ENCODE measurements around the gene SLIT3.

The SLIT3 gene

DNA sequence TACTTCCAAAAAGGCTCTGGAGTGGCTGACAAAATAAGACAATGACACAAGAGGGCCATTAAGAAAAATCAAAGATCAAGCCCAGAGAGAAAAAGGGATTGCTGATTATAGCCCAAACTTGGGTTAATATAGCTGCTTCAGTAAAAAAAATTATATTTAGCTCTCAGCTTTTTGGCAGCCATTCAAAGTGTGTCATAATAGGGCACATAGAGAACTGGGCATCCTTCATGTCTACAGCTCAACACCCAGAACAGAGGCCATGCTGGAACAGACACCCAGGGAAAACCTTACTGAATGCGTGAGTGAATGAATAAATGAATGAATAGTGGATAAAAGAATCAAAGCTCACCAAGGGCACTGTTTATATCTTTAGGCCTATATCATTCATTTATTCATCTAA lies 110.1 kb downstream of the SLIT3 start:
- peak; percentile 50 for DNase-seq (ENCODE audit: low read depth)
- no peak overlapping the region for H3K4me3 ChIP-seq (replicated peaks; ENCODE audit: low read depth, low read length)
- TF ChIP-seq, protein P1, sequence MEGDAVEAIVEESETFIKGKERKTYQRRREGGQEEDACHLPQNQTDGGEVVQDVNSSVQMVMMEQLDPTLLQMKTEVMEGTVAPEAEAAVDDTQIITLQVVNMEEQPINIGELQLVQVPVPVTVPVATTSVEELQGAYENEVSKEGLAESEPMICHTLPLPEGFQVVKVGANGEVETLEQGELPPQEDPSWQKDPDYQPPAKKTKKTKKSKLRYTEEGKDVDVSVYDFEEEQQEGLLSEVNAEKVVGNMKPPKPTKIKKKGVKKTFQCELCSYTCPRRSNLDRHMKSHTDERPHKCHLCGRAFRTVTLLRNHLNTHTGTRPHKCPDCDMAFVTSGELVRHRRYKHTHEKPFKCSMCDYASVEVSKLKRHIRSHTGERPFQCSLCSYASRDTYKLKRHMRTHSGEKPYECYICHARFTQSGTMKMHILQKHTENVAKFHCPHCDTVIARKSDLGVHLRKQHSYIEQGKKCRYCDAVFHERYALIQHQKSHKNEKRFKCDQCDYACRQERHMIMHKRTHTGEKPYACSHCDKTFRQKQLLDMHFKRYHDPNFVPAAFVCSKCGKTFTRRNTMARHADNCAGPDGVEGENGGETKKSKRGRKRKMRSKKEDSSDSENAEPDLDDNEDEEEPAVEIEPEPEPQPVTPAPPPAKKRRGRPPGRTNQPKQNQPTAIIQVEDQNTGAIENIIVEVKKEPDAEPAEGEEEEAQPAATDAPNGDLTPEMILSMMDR (IDR thresholded peaks at IDR 0.05; ENCODE audit: low read length, missing control alignments) = no peak

DNA sequence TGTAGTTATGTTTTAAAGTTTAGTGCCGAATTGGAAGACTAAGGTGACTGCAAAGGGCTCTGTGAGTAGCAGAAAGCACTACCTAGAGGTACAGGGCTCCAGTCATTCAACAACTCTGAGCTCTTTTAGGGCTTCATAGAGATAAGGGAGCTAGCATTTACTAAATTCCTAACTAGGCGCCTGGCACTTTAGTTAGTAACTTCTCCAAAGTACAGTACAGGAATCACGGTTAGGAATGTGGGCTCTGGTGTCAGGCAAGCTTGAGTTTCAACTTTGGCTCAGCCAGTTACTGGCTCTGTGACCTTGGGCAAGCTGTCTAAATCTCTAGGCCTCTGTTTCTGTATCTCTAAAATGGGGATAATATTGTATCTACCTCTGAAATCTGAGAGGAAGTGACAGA lies 115.3 kb downstream of the SLIT3 start:
- DNase-seq (ENCODE audit: low read depth) = no peak

DNA sequence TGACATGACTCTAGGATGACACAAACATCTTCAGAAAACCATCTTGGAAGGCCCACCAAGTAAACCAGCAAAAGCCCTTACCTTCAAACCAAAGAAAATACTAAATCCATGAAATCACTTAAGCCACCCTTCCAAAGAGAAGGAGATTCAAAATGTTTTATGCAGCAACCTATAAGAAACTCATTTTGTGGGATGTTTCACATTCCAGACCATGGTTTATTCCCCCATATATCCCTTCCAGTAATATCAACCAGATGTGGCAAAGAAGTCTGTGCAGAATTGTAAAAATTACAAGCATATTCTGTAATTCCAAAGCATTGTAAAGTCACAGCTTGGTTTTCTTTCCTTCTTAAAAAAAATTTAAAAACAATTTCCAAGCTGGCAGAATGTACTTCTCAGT lies 117.4 kb downstream of the SLIT3 start:
- TF ChIP-seq, protein P1 (IDR thresholded peaks at IDR 0.05; ENCODE audit: low read length, missing control alignments) = no peak
- no peak overlapping the region for H3K4me3 ChIP-seq (replicated peaks; ENCODE audit: low read depth, low read length)
- no peak for DNase-seq (ENCODE audit: low read depth)

More for the DNA sequence above, 115.3 kb downstream of the SLIT3 start:
- no peak overlapping the region for H3K4me3 ChIP-seq (replicated peaks; ENCODE audit: low read depth, low read length)
- TF ChIP-seq, protein P1 (IDR thresholded peaks at IDR 0.05; ENCODE audit: low read length, missing control alignments) = no peak

DNA sequence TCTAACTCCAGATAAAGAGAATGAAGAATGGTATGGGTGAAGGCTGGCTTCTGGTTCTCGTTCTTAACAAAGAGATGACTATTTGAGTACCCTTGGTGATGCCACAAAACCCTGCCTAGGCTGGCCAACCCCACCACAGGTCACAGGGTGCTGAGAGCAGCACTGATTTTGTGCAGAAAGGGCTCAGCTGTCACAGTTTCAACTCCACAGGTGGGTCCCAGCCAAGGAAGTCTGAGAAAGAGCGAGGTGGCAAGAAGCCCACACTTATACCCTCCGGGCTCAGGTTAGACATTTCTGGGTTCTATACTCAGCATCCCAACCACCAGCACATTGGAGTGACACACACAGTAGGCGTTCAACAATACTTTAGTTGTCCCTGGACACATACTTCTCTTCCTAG lies 118.1 kb downstream of the SLIT3 start:
- H3K4me3 ChIP-seq (replicated peaks; ENCODE audit: low read depth, low read length) = no peak overlapping the region
- no peak for DNase-seq (ENCODE audit: low read depth)
- TF ChIP-seq, protein P1 (IDR thresholded peaks at IDR 0.05; ENCODE audit: low read length, missing control alignments) = no peak

DNA sequence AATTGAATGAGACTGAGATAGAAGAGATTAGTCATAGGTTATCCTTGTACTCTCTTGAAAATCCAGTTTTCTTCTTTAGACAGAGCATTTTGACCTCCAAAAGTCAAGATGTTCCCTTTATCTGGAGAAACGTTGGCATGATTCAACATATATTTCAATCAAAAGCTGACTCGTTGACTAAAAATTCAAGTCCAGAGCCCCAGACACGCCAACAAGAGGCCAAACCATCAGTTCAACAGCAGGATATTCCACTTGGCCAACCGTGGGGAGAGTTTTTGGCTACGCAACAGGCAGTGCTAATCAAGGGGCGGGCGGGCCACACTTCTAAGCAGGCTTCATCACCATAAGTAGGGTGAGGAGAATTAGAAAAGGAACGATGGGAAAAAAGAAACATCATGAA lies 119.1 kb downstream of the SLIT3 start:
- TF ChIP-seq, protein P1 (IDR thresholded peaks at IDR 0.05; ENCODE audit: low read length, missing control alignments) = no peak
- no peak overlapping the region for H3K4me3 ChIP-seq (replicated peaks; ENCODE audit: low read depth, low read length)
- no peak for DNase-seq (ENCODE audit: low read depth)

DNA sequence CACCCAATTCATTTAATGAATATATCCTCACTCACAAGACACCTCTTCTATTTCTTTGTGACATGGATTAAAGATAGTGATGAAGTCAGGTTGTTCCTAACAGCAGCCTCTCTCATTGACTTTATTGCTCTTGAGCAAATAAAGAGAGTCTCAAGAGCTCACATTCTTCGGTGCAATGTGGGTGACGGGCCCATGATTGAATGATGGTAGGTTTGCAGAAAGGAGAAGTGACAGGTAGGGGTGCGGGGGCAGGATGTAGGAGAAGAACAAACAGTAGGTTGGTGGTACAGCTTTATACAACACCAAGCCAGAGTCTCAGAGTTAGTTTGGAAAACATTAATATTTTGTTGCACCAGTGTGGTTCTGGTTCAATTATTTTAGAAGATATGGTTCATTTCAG lies 122.2 kb downstream of the SLIT3 start:
- no peak for DNase-seq (ENCODE audit: low read depth)
- TF ChIP-seq, protein P1 (IDR thresholded peaks at IDR 0.05; ENCODE audit: low read length, missing control alignments) = no peak
- no peak overlapping the region for H3K4me3 ChIP-seq (replicated peaks; ENCODE audit: low read depth, low read length)

DNA sequence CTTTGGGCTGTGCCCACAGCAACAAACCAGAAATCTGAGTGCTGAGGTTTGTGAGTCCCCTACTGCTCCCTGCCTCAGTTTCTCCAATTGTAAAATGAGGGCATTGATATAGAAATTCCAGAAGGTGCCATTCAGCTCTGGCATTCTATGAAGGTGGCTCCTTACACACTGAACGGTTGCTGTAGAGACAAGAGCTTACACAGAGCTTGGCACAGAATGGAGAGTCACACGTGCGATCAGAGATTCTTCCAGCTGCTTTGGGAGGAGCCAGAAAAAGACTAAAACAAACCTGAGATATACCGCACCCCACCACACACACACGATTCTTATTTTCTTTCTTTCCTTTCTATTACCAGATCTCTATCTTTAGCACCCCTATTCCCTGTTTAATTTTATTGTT lies 122.7 kb downstream of the SLIT3 start:
- DNase-seq (ENCODE audit: low read depth) = no peak
- TF ChIP-seq, protein P1 (IDR thresholded peaks at IDR 0.05; ENCODE audit: low read length, missing control alignments) = no peak
- H3K4me3 ChIP-seq (replicated peaks; ENCODE audit: low read depth, low read length) = no peak overlapping the region

All from fibroblast of pulmonary artery (primary cell).